ENCODE results near the gene ETV5. TPM values are rescaled to one million over a fixed set of nuclear protein-coding genes. Genes with fewer than 3 reads are reported as not detected.

The ETV5 gene
- total and polyA plus RNA-seq, 9 of the 15 experiments (the other 6 are each of a cell fraction or from before 2014, with no cell fraction given) = 9.2 to 25.9 (median 15.9) TPM

- TF ChIP-seq PRDM10 (IDR thresholded peaks at IDR 0.05; ENCODE audit: partially characterized antibody) = peak; percentile 24
- TF ChIP-seq ZNF584 (CRISPR knock-in tag; IDR thresholded peaks at IDR 0.05; ENCODE audit: low read depth) = no peak
- TF ChIP-seq ZNF551 (CRISPR knock-in tag; IDR thresholded peaks at IDR 0.05) = no peak
- no peak for TF ChIP-seq CGGBP1 (CRISPR knock-in tag; IDR thresholded peaks at IDR 0.05)
- no peak for TF ChIP-seq ETV6 (IDR thresholded peaks at IDR 0.05; ENCODE audit: borderline replicate concordance in 1 of 2, low read depth in 2 of 2, low read length in 1 of 2)
- no peak for TF ChIP-seq ETV6 (CRISPR knock-in tag; IDR thresholded peaks at IDR 0.05; ENCODE audit: borderline replicate concordance)
- no peak for TF ChIP-seq ZNF561 (CRISPR knock-in tag; conservative IDR thresholded peaks at IDR 0.05)
- TF ChIP-seq PRPF4 (IDR thresholded peaks at IDR 0.05; ENCODE audit: insufficient read depth, low read depth, low read length, poor library complexity, severe bottlenecking) = no peak
- no peak for TF ChIP-seq CBFA2T3 (IDR thresholded peaks at IDR 0.05)
- TF ChIP-seq HCFC1 (IDR thresholded peaks at IDR 0.05; ENCODE audit: low read depth, low read length) = peak; percentile 25; the same call in 1 of the 2 replicates
- no peak for TF ChIP-seq ELF4 (CRISPR knock-in tag; IDR thresholded peaks at IDR 0.05)
- no peak for TF ChIP-seq NR3C1 (CRISPR knock-in tag; IDR thresholded peaks at IDR 0.05)
- no peak for TF ChIP-seq SNRNP70 (optimal IDR thresholded peaks at IDR 0.05; ENCODE audit: low read depth, low read length)
- TF ChIP-seq ILF3 (IDR thresholded peaks at IDR 0.05; ENCODE audit: borderline replicate concordance) = no peak
- no peak; the same call in 1 of the 2 replicates for TF ChIP-seq NFIC (IDR thresholded peaks at IDR 0.05)
- no peak for TF ChIP-seq TARDBP (IDR thresholded peaks at IDR 0.05)
- peak; percentile 54 for TF ChIP-seq SUPT5H (IDR thresholded peaks at IDR 0.05)
- no peak for TF ChIP-seq HDGF (IDR thresholded peaks at IDR 0.05)
- no peak for TF ChIP-seq HMGXB4 (CRISPR knock-in tag; IDR thresholded peaks at IDR 0.05)
- TF ChIP-seq SIN3B (IDR thresholded peaks at IDR 0.05; ENCODE audit: low read depth) = no peak
- no peak for TF ChIP-seq PHF20 (IDR thresholded peaks at IDR 0.05; ENCODE audit: partially characterized antibody)
- TF ChIP-seq STAT5B (CRISPR knock-in tag; IDR thresholded peaks at IDR 0.05) = no peak
- no peak for TF ChIP-seq CBFA2T2 (conservative IDR thresholded peaks at IDR 0.05)
- peak; percentile 91 for TF ChIP-seq TAF1 (IDR thresholded peaks at IDR 0.05; ENCODE audit: control insufficient read depth, extremely low read depth, insufficient read depth, low read length, severe bottlenecking)
- TF ChIP-seq ETS2 (tag; IDR thresholded peaks at IDR 0.05; ENCODE audit: borderline replicate concordance, poor library complexity, severe bottlenecking) = no peak
These were observed at the start of gene ETV5 (continued) for GRCh38 chr3:186108941-186109865.

Measured in K562 (cell line).